Measurements from ENCODE around the gene PXDN. TPM values are rescaled to one million over a fixed set of nuclear protein-coding genes. Genes with fewer than 3 reads are reported as not detected.

The PXDN gene
- total and polyA plus RNA-seq, 10 of the 15 experiments (the other 5 are each of a cell fraction or from before 2014, with no cell fraction given), result 0.12 to 0.69 (median 0.23) TPM; not detected in 5

DNA sequence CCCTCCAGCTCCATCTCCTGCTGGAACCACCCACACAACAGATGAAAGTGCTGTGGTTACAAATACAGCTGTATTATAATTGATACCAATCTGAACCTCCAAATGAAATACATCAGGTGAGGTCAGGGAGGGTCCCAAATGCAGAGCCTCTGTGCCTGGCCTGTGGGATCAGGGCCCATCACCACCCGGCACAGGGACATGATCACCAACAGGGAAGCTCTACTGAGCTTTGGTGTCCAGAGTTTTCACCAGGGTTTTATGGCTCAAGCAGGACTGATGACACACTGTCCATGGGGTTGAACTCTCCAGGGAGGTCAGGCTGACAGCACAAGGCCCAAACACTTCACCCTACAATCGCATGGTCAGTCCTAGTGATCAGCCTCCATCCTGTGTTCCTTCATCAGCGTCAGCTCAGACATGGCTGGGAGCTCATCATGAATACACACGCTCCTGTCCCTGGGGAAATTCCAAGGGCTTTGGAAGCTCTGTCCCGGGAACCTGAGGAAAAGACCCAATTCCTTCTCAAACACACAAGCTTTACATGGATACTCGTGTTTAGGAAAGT lies 3.9 kb upstream of the PXDN start:
- Histone ChIP-seq H4K20me1 (ENCODE audit: control insufficient read depth, insufficient read depth) (no peaks in the 10 kb centered on the region), H3K79me2 (ENCODE audit: control insufficient read depth, insufficient read depth, low read length) (no peaks in the 10 kb centered on the region), H3K9ac (ENCODE audit: control insufficient read depth, insufficient read depth, low read length) (no peak overlapping the region), H3K4me2 (ENCODE audit: control insufficient read depth, insufficient read depth) (no peak overlapping the region), H3K9me3 (replicated peaks; ENCODE audit: control insufficient read depth, insufficient read depth, low read length) (no peaks in the 10 kb centered on the region), H2AFZ (ENCODE audit: control insufficient read depth, low read depth, low read length) (no peak overlapping the region), H3K4me3 (no peak overlapping the region), H3K27me3 (replicated peaks in 1 of 2; ENCODE audit: control insufficient read depth in 2 of 2, insufficient read depth in 2 of 2, low read length in 1 of 2) (no peaks in the 10 kb centered on the region), H3K27ac (ENCODE audit: control insufficient read depth, insufficient read depth) (no peak overlapping the region), H3K4me1 (ENCODE audit: control insufficient read depth, insufficient read depth, low read length) (no peaks in the 10 kb centered on the region), H3K36me3 (ENCODE audit: control insufficient read depth in 2 of 2, insufficient read depth in 2 of 2, low read length in 1 of 2) (no peaks in the 10 kb centered on the region)
- ChIA-PET CTCF (no interaction called here), POLR2A (no interaction called here), RAD21 (ENCODE audit: unreplicated experiment) (no interaction called here), SMC1A (ENCODE audit: uncharacterized antibody, unreplicated experiment) (interaction anchor here (1.0 kb wide), 1 partner anchor 73 kb away, joined by 3 read pairs; no protein-coding TSS in a partner anchor)
- FAIRE-seq, result no peak
- intact Hi-C loops (cut with micrococcal nuclease; ENCODE audit: unreplicated experiment), result no loop called here
- 13% methylated on average over 6 of the region's 6 CpGs for WGBS (ENCODE audit: insufficient coverage, insufficient replicate concordance, low lambda C conversion rate, missing lambda C conversion rate)
- in situ Hi-C loops (cut with MboI), result no loop called here
- DNase-seq (ENCODE audit: low read depth, low spot score), result no peak
- no peak for TF ChIP-seq MEF2B (IDR thresholded peaks at IDR 0.05; ENCODE audit: partially characterized antibody, poor library complexity, severe bottlenecking)
- TF ChIP-seq CEBPB (IDR thresholded peaks at IDR 0.05; ENCODE audit: borderline replicate concordance in 1 of 2, low read depth in 2 of 2, low read length in 2 of 2), result no peak
- no peak for ATAC-seq
- BruUV-seq (replicated peaks), result no TSS peak

DNA sequence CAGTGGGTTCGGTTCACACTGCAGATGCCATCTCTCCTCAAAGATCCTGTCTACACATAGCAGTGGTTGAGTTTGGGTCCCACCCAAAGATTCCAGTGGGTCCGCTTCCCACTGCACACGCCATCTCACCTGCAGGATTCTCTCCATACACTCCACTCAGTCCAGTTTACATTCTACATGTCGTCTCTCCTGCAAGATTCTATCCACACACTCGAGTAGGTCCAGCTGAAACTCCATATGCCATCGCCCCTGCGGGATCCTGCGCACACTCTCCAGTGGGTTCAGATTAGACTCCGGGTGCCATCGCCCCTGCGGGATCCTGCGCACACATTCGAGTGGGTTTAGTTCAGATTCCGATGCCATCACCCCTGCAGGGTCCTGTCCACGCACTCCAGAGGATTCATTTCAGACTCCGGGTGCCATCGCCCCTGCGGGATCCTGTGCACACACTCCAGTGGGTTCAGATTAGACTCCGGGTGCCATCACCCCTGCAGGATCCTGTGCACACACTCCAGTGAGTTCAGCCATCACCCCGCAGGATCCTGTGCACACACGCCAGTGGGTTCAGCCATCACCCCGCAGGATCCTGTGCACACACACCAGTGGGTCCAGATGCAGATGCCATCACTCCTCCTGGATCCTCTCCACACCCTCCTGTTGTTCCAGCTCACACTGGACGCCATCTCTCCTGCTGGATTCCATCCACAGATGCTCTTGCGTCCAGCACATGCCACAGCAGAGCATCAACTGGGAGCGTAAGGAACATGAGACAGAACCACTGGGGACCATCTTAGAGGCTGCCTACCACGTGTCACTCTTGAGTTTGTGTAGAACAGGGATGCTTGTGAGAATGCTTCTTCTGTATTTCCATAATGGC lies 3.0 kb upstream of the PXDN start:
- Histone ChIP-seq H3K9ac (ENCODE audit: control insufficient read depth, insufficient read depth, low read length) (no peak overlapping the region), H2AFZ (ENCODE audit: control insufficient read depth, low read depth, low read length) (no peak overlapping the region), H3K27me3 (replicated peaks in 1 of 2; ENCODE audit: control insufficient read depth in 2 of 2, insufficient read depth in 2 of 2, low read length in 1 of 2) (no peaks in the 10 kb centered on the region), H3K4me2 (ENCODE audit: control insufficient read depth, insufficient read depth) (no peak overlapping the region), H3K27ac (ENCODE audit: control insufficient read depth, insufficient read depth) (no peak overlapping the region), H3K36me3 (ENCODE audit: control insufficient read depth in 2 of 2, insufficient read depth in 2 of 2, low read length in 1 of 2) (no peaks in the 10 kb centered on the region), H4K20me1 (ENCODE audit: control insufficient read depth, insufficient read depth) (no peaks in the 10 kb centered on the region), H3K79me2 (ENCODE audit: control insufficient read depth, insufficient read depth, low read length) (no peaks in the 10 kb centered on the region), H3K9me3 (replicated peaks; ENCODE audit: control insufficient read depth, insufficient read depth, low read length) (no peaks in the 10 kb centered on the region), H3K4me3 (no peak overlapping the region), H3K4me1 (ENCODE audit: control insufficient read depth, insufficient read depth, low read length) (no peaks in the 10 kb centered on the region)
- TF ChIP-seq IRF4 (IDR thresholded peaks at IDR 0.05; ENCODE audit: low read depth, low read length) (no peak), SPI1 (IDR thresholded peaks at IDR 0.05; ENCODE audit: borderline replicate concordance, insufficient read depth, low read depth, low read length) (no peak), MEF2B (IDR thresholded peaks at IDR 0.05; ENCODE audit: partially characterized antibody, poor library complexity, severe bottlenecking) (no peak), WRNIP1 (IDR thresholded peaks at IDR 0.05; ENCODE audit: borderline replicate concordance, low read depth, low read length) (no peak), SMARCA5 (IDR thresholded peaks at IDR 0.05) (no peak), KDM1A (IDR thresholded peaks at IDR 0.05; ENCODE audit: borderline replicate concordance) (no peak), TCF7 (IDR thresholded peaks at IDR 0.05; ENCODE audit: borderline replicate concordance) (no peak), ESRRA (IDR thresholded peaks at IDR 0.05; ENCODE audit: low read length) (no peak)
- SMC1A ChIA-PET (ENCODE audit: uncharacterized antibody, unreplicated experiment), result no interaction called here
- POLR2A ChIA-PET, result no interaction called here
- RAD21 ChIA-PET (ENCODE audit: unreplicated experiment), result no interaction called here
- BruUV-seq (replicated peaks), result no TSS peak
- no peak for ATAC-seq
- no peak for FAIRE-seq
- CTCF ChIA-PET, result no interaction called here
- intact Hi-C loops (cut with micrococcal nuclease; ENCODE audit: unreplicated experiment), result no loop called here
- DNase-seq (ENCODE audit: low read depth, low spot score), result no peak
- 42% methylated on average over 26 of the region's 26 CpGs for WGBS (ENCODE audit: insufficient coverage, insufficient replicate concordance, low lambda C conversion rate, missing lambda C conversion rate)
- in situ Hi-C loops (cut with MboI), result no loop called here

Data from GM12878 (cell line).